GM18520 (cell line): Measurements from ENCODE around the gene FKBP5.
"Not testable (repeated sequence)": the region's sequence is repeated elsewhere in the genome, so short reads cannot be mapped to it uniquely, and the experiment has no call there.

ENCODE experiments used
- ATAC-seq: cut with Tn5 transposase; IDR thresholded peaks from one replicate; pipeline ENCODE4 v1.9.1; 2021; ENCODE audit not compliant: unreplicated experiment

FKBP5 gene

DNA sequence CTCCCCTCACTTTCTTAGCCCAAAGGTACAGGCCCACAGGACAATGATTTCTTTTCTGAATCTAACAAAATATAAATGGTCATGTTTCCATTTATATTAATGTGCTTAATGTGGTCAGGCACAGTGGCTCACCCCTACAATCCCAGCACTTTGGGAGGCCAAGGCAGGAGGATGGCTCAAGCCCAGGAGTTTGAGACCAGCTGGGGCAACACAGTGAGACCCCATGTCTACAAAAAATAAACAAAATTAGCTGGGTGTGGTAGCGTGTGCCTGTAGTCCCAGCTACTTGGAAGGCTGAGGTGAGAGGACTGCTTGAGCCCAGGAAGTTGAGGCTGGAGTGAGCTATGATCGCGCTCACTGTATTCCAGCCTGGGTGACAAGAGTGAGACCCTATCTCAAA is 98.8 kb downstream of the FKBP5 start:
- ATAC-seq = no peak

DNA sequence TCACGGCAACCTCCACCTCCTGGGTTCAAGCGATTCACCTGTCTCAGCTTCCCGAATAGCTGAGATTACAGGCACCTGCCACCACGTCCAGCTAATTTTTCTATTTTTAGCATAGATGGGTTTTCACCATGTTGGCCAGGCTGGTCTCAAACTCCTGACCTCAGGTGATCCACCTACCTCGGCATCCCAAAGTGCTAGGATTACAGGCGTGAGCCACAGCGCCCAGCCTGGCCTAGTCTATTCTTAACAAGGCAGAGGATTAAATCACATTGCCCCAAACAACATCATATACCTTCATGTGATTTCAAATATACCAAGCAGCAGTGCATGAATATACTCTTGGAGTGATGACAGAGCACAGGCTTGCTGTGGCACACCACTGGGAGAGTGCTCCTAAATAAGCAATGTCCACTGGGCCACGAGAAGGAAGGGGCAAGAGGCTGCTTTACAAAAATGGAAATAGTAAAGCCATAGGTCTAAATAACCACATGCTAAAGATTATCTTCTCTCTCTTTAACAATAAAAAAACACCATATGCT is 99.4 kb downstream of the FKBP5 start:
- no peak for ATAC-seq

DNA sequence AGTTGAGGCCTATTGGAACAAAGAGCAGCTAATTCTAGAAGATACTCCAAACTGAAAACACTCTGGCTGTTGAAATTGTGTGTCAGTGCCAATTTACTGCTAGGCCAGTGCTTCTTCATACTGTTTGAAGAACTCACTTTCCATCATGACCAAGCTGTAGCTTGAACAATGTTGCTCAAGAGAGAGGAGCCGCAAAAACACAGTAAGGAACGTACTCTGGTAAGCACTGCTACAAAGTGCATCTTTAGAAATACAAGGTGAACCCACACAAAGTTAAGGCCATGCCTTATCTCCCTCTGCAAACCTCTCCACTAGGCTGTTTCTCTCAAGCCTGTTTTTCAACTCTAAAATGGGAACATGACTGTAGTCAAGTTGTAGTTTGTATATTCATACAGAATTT is 101.5 kb downstream of the FKBP5 start:
- ATAC-seq = no peak

DNA sequence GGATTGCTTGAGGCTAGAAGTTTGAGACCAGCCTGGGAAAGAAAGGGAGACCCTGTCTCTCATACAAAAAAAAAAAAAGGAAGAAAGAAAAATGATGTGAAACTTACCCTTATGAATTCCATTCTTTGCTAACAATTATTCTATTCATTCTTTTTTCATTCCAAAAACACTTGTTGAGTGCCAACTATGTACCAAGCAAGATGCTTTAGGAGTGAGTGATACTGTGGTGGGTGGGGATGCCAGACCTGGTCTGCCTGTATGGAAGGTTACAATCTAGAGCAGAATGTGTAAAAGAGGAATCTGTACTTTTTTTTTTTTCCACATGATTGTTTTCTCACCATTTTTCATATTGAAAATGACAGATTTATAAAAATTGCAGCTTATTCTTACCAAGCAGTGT is 102.2 kb downstream of the FKBP5 start:
- ATAC-seq = no peak

DNA sequence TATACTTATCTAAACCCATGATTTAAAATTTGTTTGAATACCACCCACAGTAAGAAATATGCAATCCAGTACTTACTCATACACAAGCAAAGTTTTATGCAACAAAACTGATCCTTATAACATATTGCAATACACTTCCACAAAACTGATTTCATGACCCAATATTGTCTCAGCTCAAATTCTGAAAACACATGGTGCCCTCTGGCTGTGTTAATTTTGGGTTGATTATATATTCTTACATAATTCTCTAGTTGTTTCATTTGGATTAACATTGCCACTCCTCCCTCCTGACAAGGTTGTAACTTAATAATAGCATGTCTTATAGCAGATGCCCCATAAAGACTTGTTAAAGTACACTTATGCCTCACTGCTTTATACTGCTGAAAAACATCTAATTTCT is 103.1 kb downstream of the FKBP5 start:
- ATAC-seq = no peak

DNA sequence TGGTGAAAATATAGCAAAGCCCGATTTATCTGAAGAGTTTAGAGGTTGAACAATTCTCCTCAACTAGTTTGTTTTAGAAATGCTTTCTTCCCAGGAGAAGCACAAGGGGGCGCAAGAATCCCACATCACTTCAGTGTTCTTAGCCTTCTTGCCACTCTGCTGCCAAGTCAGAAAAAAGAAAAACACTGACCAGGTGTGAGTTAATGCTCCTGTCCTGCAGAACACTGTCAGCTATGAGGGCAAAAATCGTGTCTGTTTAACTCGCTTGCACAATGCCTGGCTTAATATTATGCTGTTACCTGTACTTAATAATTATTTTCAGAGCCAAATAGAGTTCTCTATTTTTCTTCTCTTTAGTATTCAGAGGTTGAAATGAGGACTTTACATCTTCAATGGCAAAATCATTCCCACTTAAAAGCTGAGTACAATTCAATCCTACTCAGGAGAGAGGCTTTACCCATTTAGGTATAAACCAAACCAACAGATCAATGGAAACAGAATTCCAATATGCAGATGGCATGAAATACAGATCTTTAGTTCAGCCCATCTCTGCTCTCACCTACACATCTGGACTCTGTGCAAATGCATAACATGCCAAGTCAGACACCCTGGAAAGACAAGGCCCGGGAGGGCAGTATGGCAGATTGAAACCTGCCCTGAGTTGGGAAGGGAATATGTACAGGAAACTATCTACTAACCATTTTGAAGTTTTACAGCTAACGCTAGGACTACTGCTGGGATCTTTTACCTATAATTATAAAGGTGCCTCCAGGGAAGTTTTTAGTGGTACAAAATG is 104.6 kb downstream of the FKBP5 start:
- ATAC-seq = no peak

DNA sequence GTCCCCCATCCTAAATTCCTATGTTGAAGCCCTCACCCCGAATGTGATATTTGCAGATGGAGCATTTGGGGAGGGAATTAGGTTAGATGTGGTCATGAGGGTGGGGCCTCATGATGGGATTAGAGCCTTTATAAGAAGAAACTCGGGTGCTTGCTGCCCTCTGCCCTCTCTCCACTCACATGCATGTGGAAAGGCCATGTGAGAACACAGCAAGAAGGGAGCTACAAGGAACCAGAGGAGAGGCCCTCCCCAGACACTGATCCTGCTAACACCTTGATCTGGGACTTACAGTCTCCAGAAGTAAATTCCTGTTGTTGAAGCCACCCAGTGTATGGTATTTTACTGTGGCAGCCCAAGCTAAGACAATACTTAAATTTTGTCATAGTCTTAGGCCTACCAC is 106.4 kb downstream of the FKBP5 start:
- ATAC-seq = no peak

DNA sequence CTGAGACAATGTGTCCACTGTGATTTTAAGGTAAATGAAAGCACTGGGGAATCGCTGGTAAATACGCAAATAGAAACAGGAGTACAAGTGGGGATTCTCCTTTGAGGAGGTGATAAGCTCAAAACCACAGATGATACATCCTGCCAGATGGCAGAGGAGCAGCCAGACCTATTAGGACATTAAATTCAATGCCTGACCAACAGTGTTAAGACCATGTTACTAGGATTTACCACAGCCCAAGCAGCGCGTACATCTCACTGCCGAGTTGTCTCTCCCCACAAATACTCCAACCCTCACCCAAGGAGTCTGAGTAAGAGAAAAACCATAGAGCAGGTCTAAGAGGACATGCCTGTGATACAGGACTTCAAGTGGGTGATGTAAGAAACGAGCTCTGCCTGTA is 107.1 kb downstream of the FKBP5 start:
- no peak for ATAC-seq

DNA sequence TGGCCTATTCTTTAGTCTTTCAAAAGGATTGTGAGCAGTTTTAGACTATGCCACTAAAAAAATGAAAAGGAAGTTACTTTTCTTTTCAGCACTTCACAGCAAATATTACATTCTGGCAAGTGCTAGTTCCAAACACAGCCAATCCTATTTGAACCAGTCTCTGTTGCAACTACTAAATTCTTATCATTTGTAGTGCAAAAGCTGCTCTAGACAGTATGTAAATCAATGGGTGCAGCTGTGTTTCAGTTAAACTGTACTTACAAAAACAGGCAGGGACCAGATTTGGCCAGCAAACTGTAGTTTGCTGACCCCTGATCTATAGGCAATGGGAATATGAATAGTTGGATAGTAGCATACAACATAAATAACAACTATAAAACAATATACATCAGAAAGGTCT is 107.9 kb downstream of the FKBP5 start:
- ATAC-seq = no peak

DNA sequence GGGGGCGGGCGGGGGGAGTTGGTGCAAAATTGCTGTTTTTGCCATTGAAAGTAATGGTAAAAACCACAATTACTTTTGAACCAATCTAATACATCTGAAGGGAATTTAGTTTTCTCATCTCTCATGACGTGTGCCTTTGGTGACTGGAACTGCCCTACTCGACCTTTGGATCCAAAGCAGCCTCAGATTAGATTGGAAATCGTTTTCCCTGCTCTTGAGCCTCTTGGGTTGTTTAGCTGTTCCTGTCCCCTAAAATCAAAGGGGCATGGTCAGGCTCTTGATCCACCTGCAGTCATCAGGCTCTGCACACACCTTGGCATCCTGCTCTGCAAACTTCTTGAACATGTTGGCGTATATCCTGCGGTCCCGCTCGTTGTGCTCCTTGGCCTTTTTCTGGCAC is 112.0 kb downstream of the FKBP5 start:
- no peak for ATAC-seq

DNA sequence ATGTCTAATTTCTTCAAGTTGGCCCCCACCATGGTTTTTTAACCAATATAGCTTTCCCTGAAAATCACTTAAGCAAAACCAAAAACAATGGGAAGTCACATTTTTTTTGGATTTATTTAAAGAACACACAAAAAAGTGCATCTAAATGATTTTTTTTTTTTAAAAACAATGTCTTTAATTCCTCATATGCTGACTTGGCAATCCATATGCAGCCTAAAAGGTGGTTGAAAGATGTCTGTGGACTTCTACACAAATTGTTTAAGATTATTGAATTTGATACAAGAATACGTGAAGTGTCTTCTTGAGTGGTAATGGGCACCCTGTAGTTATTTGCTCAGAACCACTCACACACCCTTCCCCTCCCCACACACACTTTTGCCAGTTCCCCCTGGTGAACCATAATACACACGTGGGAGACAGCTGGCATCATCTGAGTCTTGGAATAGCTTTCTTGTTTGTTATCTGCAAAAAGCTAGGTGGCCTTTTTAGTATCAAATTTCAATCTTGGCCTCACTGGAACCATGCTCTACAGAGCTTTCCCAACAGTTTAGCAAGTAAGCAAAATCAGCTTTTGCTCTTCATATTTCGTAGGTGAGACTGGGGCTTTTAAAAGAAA is 115.1 kb downstream of the FKBP5 start:
- no peak for ATAC-seq

DNA sequence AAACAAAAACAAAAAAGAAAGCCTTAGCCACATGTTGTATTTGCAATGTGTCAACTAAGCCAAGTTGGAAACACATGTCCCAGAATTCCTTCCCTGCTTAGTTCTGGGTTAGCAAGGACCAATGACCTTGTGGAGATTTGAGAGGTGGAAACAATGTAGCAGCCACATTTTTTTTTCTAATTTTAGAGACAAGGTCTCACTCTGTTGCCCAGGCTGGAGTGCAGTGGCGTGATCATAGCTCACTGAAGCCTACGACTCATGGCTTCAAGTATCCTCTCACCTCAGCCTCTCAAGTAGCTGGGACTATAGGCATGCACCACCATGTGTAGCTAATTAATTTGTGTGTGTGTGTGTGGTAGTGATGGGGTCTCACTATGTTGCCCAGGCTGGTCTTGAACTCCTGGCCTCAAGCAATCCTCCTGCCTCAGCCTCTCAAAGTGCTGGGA is 117.8 kb downstream of the FKBP5 start:
- not testable (repeated sequence) for ATAC-seq

DNA sequence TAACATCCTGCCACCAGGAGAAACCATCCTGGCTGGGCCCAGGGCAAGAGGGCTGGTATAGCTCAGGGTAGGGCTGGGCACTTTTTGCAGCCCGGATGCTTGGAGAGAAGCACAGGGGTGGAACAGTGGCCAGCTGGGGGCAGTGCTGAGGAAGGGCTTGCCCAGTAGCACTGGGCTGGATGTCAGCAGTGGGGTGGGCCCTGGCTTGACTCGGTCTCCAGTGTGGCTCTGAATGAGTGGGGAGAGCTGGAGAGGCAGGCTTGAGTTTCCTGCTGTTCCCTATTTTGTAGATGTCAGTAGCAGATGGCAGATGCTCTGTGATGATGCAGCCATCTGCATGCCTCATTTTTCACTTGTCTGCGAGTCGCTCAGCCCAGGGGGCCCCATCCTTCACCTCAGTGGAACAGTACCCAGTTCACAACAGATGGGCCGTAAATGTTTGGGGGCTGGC is 119.7 kb downstream of the FKBP5 start:
- ATAC-seq = no peak

DNA sequence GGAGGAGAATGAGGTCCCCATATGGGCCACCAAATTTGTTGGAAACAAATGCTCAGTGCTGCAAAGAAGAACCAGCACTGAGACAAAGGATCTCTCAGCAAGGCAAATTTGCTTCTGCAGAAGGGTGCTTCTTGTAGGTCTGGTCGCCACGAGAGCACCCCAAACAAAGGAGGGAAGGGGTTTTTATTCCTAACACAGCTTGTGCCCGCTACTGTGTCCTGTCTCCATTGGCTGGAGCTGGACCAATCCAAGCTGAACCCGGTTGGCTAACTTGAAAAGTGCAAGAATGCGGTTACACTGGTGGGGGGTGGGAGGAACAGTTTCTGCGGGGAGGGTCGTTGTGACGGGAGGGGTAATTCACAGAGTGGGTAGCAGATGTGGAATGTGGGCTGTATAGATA is 121.9 kb downstream of the FKBP5 start:
- ATAC-seq = no peak

DNA sequence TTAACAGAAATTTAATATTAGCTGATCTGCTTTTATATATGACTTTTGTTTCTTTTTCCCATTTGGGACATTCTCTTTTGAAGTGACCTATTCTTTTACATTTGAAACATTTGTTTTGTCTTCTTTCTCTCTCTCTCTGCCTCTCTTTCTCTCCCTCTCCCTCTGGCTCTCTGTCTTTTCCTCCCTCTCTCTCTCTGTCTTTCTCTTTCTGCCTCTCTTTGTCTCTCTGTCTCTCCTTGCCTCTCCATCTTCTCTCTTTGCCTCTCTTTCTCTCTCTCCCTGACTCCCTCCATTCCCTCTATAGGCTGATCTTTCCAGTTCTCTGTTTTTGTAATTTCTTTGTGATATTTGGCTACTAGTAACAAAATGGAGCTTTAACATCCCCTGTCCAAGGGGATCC is 124.0 kb downstream of the FKBP5 start:
- no peak for ATAC-seq

DNA sequence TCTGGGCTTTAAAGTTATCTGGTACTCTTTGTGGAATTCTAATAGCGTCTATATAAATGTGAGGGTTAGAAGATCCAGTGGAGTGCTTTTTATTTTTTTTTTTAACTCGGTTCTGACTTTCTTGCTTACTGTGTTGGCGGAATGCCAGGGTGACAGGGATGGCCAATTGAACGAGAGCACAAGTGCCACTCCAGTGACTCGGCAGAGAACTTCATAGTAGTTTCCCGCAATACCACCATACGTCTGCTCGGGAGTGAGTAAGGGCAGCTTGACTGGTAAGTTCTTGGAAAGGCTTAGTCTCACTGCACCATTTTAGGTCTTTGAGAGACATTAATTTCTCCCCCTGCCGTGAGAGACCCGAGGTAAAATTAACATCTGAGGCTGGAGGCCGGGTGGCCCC is 126.7 kb downstream of the FKBP5 start:
- no peak for ATAC-seq

DNA sequence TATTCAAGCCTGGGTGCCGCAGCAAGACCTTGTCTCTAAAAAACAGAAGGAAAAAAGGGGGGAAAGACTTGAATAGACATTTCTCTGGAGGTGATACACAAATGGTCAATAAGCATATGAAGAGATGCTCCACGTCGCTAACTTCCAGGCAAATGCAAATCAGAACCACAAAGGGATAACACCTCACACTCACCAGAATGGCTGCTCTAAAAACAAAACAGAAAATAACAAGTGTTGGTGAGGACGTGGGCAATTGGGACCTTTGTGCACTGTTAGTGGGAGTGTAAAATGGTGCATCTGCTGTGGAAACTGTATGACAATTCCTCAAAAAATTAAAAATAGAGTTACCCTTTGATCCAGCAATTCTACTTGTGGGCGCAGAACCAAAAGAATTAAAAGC is 127.6 kb downstream of the FKBP5 start:
- ATAC-seq = no peak

DNA sequence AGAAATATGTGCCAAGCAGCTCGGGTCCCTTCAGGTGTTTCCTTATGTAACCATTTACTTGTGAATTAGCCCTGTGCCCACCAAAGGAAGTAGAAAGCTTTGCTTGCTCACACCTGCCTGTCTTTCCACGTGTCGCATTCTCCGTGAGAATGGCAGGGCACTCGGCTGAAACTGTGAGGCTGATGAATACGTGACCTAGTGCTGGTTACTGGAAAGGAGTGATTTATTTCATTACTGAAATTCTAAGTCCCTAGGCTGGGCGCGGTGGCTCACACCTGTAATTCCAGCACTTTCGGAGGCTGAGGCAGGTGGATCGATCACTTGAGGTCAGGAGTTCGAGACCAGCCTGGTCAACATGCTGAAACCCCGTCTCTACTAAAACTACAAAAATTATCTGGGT is 130.1 kb downstream of the FKBP5 start:
- no peak for ATAC-seq

DNA sequence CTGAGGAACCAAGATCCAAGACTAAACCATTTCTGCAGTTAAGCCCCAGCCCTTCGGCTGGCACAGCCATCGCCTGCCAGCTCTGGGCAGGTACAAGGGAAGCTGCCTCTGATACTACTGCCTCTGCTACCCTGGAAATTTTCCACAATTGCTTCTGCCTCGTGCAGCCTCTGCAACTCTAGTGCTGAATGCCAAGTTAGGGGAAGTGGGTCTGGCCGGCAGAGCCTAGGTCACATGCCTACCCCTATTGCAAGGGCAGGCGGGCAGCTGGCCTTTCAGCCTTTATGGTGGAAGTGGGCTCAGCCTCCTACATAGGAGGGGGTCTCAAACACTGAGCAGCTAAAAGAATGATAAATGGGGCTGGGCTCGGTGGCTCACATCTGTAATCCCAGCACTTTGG is 131.5 kb downstream of the FKBP5 start:
- no peak for ATAC-seq

DNA sequence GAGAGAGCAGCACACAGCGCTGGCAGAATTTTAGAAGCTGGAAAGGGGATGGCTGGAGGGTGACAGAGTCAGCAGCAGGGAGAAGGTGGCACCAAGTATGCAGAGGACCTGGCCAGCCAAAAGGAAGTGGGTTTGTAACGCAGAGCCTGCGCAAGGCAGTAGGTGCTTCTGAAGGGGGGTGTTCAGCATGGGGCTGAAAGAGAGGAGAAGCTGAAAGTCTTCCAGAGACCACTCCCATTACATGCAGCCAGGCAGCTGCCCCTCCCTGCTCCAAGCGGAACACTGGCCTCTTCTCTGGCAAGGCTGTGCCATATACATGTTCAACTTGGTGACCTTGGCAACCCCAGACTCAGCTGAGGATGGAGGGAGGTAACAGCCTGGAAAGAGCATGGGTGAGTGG is 133.9 kb downstream of the FKBP5 start:
- no peak for ATAC-seq

DNA sequence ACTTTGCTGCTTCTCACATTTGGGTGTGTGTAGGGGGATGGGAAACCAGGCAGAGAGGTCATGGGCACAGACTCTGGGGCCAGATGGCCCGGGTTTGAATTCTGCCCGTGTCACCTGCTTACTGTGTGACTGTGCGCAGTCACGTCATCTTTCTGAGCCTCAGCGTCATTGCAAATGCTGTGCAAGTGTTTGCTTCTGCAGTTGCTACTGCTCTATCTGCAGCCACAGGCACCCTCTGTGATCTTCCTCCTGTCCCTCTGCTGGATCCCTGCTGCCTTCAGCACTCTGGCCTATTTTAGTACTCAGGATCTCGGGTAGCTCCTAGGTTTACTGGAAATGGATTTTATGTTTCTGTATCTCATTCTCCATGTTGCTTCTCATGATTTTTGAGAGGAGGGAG is 135.4 kb downstream of the FKBP5 start:
- no peak for ATAC-seq

DNA sequence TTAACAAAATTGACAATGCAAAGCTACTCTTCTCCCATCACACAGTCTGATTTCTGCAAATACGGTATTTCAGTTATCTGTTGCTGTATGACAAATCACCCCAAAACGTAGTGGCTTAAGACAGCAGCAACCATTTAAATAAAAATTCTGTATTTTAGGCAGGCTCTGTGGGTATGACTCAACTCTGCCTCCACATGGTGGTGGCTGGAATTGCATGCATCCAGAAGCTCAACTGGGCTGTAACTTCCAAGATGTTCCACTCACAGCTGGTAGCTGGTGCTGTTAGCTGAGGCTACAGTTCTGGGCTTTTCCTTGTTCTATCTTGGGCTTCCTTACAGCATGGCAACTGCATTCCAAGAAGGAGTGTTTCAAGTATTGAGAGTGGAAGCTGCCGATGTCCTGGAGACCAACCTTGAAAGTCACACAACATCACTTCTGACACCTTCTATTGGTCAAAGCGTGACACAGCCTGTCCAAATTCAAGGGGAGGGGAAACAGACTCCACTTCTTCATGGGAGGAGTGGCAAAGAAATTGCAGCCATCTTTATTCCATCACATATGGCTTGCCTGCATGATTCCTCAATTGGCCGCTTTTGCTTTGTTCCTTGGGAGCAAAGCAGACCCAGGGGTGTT is 136.3 kb downstream of the FKBP5 start:
- no peak for ATAC-seq
